Thyroid gland (tissue), 4 donors: ENCODE data around the gene DENND5B. TPM values are rescaled to one million over a fixed set of nuclear protein-coding genes. Genes with fewer than 3 reads are reported as not detected.

Experiments
- DNase-seq, 2 donors: peaks; one replicate each; pipeline ENCODE4 v3.0.0-alpha.2; 2019
- H3K27ac ChIP-seq, 3 donors: fragments of 200-600 bp; sonication (generic); 1 replicate in 2 of 3; 2 replicates in 1 of 3; pipeline ENCODE4 v1.5.1; 2016 to 2019; ENCODE audit warnings: mild to moderate bottlenecking in 1 of 3, moderate library complexity in 1 of 3
- H3K27me3 ChIP-seq: fragments of 200-600 bp; sonication (generic); one replicate; pipeline ENCODE4 v1.5.1; 2019
- H3K36me3 ChIP-seq, 2 donors: fragments of 200-600 bp; sonication (generic); one replicate each; pipeline ENCODE4 v1.5.1; 2016 to 2019
- H3K4me1 ChIP-seq, 2 donors: fragments of 200-600 bp; sonication (generic); one replicate each; pipeline ENCODE4 v1.5.1; 2017 to 2019
- H3K4me3 ChIP-seq, 3 donors: fragments of 200-600 bp; sonication (generic); replicated peaks in 1 of 3; 1 replicate in 2 of 3; 2 replicates in 1 of 3; pipeline ENCODE4 v1.5.1; 2016; ENCODE audit warnings: mild to moderate bottlenecking in 1 of 3
- H3K9me3 ChIP-seq: fragments of 200-600 bp; sonication (generic); one replicate; pipeline ENCODE4 v1.5.1; 2017
- POLR2A ChIP-seq, 2 donors: fragments of 450-650 bp; IDR thresholded peaks; one replicate each; pipeline ENCODE4 v1.6.1; 2017; ENCODE audit warnings: antibody characterized with exemption in 2 of 2, mild to moderate bottlenecking in 2 of 2, moderate library complexity in 1 of 2
- WGBS, 2 donors: methylation state at CpG; one replicate each; pipeline ENCODE4 v1.1.5; 2017; 5-methylcytosine and 5-hydroxymethylcytosine counted together
- intact Hi-C: fragments of 100-400 bp; cut with DNase I; formaldehyde crosslinking; loops from one replicate; pipeline ENCODE4 v1.15.1; 2023
- total RNA-seq, 4 donors: library from RNA; depleted of rRNA; stranded (reverse); fragments of >200 nt; gene quantifications; one replicate each; pipeline ENCODE4 v1.2.3, GENCODE V29; 2016
- TF ChIP-seq, protein P1 (sequence below), 6 experiments: fragments of 200-600 bp in 3 of 6; fragments of 450-650 bp in 3 of 6; sonication (generic) in 3 of 6; IDR thresholded peaks; one replicate each; pipeline ENCODE4 v1.5.1; 2016 to 2019; ENCODE audit warnings: antibody characterized with exemption in 6 of 6, mild to moderate bottlenecking in 2 of 6, inconsistent platforms in 1 of 6, moderate library complexity in 1 of 6

DENND5B gene
- total RNA-seq, 4 donors from 2014 or later: 13.3 to 17.7 (median 16.2) TPM

DNA sequence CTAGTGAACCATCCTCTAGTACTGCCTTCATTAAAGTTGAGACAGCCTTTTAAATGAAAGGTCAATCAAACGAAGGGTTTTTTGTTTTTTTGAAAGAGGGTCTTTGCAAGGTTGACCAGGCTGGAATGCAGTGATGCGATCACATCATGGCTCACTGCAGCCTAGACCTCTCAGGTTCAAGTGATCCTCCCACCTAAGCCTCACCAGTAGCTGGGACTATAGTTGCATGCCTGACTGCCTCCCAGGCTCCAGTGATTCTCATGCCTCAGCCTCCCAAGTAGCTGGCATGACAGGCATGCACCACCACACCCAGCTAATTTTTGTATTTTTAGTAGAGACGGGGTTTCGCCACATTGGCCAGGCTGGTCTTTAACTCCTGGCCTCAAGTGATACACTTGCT lies 150.3 kb downstream of the DENND5B start:
- no peak for DNase-seq
- no peak for TF ChIP-seq POLR2A (IDR thresholded peaks at IDR 0.05)
- TF ChIP-seq, protein P1, sequence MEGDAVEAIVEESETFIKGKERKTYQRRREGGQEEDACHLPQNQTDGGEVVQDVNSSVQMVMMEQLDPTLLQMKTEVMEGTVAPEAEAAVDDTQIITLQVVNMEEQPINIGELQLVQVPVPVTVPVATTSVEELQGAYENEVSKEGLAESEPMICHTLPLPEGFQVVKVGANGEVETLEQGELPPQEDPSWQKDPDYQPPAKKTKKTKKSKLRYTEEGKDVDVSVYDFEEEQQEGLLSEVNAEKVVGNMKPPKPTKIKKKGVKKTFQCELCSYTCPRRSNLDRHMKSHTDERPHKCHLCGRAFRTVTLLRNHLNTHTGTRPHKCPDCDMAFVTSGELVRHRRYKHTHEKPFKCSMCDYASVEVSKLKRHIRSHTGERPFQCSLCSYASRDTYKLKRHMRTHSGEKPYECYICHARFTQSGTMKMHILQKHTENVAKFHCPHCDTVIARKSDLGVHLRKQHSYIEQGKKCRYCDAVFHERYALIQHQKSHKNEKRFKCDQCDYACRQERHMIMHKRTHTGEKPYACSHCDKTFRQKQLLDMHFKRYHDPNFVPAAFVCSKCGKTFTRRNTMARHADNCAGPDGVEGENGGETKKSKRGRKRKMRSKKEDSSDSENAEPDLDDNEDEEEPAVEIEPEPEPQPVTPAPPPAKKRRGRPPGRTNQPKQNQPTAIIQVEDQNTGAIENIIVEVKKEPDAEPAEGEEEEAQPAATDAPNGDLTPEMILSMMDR (IDR thresholded peaks at IDR 0.05): no peak
- WGBS, 2 donors: 75 to 82% methylated on average over 4 of the region's 4 CpGs
- H3K27ac ChIP-seq: no peak overlapping the region
- H3K4me3 ChIP-seq: no peak overlapping the region
- H3K4me1 ChIP-seq: no peaks in the 10 kb centered on the region
- no peaks in the 10 kb centered on the region for H3K9me3 ChIP-seq
- intact Hi-C loops: no loop called here
- no peaks in the 10 kb centered on the region for H3K27me3 ChIP-seq
- no peaks in the 10 kb centered on the region for H3K36me3 ChIP-seq

DNA sequence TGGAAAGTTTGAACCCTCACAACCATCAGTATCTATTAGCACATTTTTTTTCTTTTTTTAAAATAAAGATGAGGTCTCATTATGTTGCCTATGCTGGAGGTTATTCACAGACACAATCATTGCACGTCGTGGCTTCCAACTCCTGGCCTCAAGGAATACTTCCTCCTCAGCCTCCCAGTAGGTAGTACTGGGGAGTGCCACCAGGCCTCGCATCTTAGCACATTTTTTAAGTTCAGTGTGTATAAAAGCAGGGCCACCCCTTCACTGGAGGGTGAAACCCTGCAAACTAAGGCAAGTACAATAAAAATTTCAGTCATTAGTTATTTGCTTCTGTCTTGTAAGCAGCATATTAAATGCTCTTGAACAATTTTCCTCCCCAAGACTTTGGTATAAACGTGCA lies 150.8 kb downstream of the DENND5B start:
- intact Hi-C loops: no loop called here
- TF ChIP-seq POLR2A (IDR thresholded peaks at IDR 0.05): no peak
- TF ChIP-seq, protein P1 (IDR thresholded peaks at IDR 0.05): no peak
- Histone ChIP-seq H3K27ac (no peak overlapping the region), H3K4me1 (no peaks in the 10 kb centered on the region), H3K36me3 (no peaks in the 10 kb centered on the region), H3K9me3 (no peaks in the 10 kb centered on the region), H3K4me3 (no peak overlapping the region), H3K27me3 (no peaks in the 10 kb centered on the region)
- DNase-seq: no peak
- 93 to 94% methylated on average over 4 of the region's 4 CpGs for WGBS, 2 donors

DNA sequence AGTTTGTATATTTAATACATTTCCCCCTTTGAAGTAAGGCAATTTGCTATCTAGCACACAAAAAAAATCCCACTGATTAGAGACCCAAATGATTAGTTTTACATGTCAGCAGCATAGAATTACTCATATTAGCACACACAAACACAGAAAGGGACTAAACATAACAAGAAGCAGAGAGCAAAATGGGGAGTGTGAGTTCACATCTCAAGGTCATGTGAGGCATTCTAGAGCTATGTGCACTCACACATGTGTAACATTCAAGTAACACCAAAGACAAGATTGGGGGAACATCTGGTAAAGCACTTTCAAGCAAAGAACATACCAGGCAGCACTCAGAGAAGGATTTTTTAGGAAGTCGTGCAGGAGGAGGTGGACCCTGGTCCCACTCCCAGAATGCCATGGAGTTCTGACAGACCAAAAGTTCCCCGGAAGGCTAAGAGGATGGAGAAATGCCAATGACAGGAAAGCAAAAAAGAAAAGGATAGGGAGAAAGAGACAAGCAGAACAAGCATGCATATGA lies 159.2 kb downstream of the DENND5B start:
- Histone ChIP-seq H3K9me3 (no peaks in the 10 kb centered on the region), H3K4me3 (no peak overlapping the region), H3K36me3 (no peaks in the 10 kb centered on the region), H3K4me1 (no peaks in the 10 kb centered on the region), H3K27me3 (no peaks in the 10 kb centered on the region), H3K27ac (no peak overlapping the region)
- DNase-seq: no peak
- intact Hi-C loops: no loop called here
- TF ChIP-seq, protein P1 (IDR thresholded peaks at IDR 0.05): no peak
- WGBS, 2 donors: 61 to 68% methylated on average over 2 of the region's 2 CpGs

DNA sequence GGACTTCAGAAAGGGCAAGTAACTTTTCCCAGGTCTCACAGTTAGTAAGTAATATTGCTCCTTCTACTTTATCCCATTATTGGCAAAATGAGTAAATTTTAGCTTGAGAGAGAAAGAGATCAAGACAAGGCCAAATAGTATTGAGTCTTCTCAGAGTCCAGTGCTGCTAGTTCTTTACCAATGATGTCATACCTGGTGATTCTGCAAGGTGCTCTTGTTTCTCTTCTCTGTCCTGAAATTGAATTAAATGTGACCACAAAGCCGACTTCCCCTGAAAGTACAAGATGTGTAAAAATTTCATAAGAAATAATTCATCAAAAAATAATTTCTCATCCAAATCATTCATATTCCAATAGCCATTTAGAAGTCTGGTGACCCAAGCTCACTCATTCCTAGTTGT lies 167.5 kb downstream of the DENND5B start:
- 92 to 93% methylated on average over 1 of the region's 1 CpG for WGBS, 2 donors
- no peak overlapping the region for H3K4me3 ChIP-seq
- H3K27ac ChIP-seq: no peak overlapping the region
- intact Hi-C loops: no loop called here
- H3K27me3 ChIP-seq: no peaks in the 10 kb centered on the region
- TF ChIP-seq POLR2A (IDR thresholded peaks at IDR 0.05): no peak
- TF ChIP-seq, protein P1 (IDR thresholded peaks at IDR 0.05): no peak
- H3K9me3 ChIP-seq: no peaks in the 10 kb centered on the region
- DNase-seq: no peak
- H3K36me3 ChIP-seq: peaks cover 3 to 6% of the 10 kb centered on the region in 2 donors
- no peaks in the 10 kb centered on the region for H3K4me1 ChIP-seq

DNA sequence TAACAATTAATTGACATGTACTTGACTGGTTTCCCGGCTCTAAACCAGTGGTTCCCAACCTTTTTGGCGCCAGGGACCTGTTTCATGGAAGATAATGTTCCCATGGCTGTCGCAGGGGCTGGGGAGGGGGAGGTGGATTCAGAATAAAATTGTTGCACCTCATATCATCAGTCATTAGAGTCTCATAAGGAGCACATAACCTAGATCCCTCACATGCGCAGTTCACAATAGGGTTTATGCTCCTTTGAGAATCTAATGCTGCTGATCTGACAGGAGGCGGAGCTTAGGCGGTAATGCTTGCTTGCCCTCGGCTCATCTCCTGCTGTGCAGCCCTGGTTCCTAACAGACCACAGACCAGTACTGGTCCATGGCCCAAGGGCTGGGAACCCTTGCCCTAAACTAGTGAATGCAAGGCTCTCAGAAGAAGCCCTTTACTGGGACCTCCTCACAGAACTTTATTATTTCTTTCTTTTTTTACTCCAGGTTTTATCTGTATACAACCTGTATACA lies 178.6 kb downstream of the DENND5B start:
- DNase-seq: no peak
- Histone ChIP-seq H3K9me3 (no peaks in the 10 kb centered on the region), H3K4me1 (no peaks in the 10 kb centered on the region), H3K27ac (no peak overlapping the region), H3K27me3 (no peaks in the 10 kb centered on the region), H3K36me3 (peaks cover 0 to 7% of the 10 kb centered on the region in 2 donors), H3K4me3 (no peak overlapping the region)
- TF ChIP-seq POLR2A (IDR thresholded peaks at IDR 0.05): no peak
- TF ChIP-seq, protein P1 (IDR thresholded peaks at IDR 0.05): no peak
- intact Hi-C loops: no loop called here
- WGBS, 2 donors: 85 to 86% methylated on average over 7 of the region's 7 CpGs
